ENCODE results near the gene MOGAT2. TPM values are rescaled to one million over a fixed set of nuclear protein-coding genes. Genes with fewer than 3 reads are reported as not detected.

Gene MOGAT2
- total RNA-seq, 1 donor from 2014 or later: not detected

- no peaks in the 10 kb centered on the region for H3K36me3 Mint-ChIP-seq (ENCODE audit: low read depth)
- H3K4me3 Mint-ChIP-seq (ENCODE audit: unreplicated experiment): peak overlapping the region; percentile 68
- H3K4me1 Mint-ChIP-seq (ENCODE audit: low read depth): peaks cover 22% of the 10 kb centered on the region
- DNase-seq (ENCODE audit: low spot score): no peak
- H3K9me3 Mint-ChIP-seq (ENCODE audit: low read depth): no peaks in the 10 kb centered on the region
- peak; percentile 6 for TF ChIP-seq CTCF (IDR thresholded peaks at IDR 0.05)
- H3K27me3 Mint-ChIP-seq (ENCODE audit: low read depth): peaks cover 34% of the 10 kb centered on the region
- H3K27ac Mint-ChIP-seq (ENCODE audit: unreplicated experiment): no peak overlapping the region
Measured at GRCh38 chr11:75767793-75768111, 50.1 kb downstream of the MOGAT2 start.

GRCh38 chr11:75768112-75768908, 50.7 kb downstream of the MOGAT2 start, which contains the start of gene DGAT2:
DGAT2 (plus strand) TSS chr11:75768778; CDS start chr11:75768992, 214 bp downstream.
- Mint-ChIP-seq H3K36me3 (ENCODE audit: low read depth) (no peaks in the 10 kb centered on the region), H3K4me3 (ENCODE audit: unreplicated experiment) (peak within 1 kb of the TSS; percentile 68), H3K9me3 (ENCODE audit: low read depth) (no peaks in the 10 kb centered on the region), H3K27me3 (ENCODE audit: low read depth) (peaks cover 34% of the 10 kb centered on the region), H3K27ac (ENCODE audit: unreplicated experiment) (no peak within 1 kb of the TSS), H3K4me1 (ENCODE audit: low read depth) (peaks cover 18% of the 10 kb centered on the region)
- no peak for DNase-seq (ENCODE audit: low spot score)
- peak; percentile 51 for TF ChIP-seq CTCF (IDR thresholded peaks at IDR 0.05)

GRCh38 chr11:75768909-75769771, 51.5 kb downstream of the MOGAT2 start:
- Mint-ChIP-seq H3K27me3 (ENCODE audit: low read depth) (peaks cover 34% of the 10 kb centered on the region), H3K27ac (ENCODE audit: unreplicated experiment) (no peak overlapping the region), H3K4me1 (ENCODE audit: low read depth) (peaks cover 18% of the 10 kb centered on the region), H3K36me3 (ENCODE audit: low read depth) (no peaks in the 10 kb centered on the region), H3K9me3 (ENCODE audit: low read depth) (no peaks in the 10 kb centered on the region), H3K4me3 (ENCODE audit: unreplicated experiment) (peak overlapping the region; percentile 68)
- no peak for DNase-seq (ENCODE audit: low spot score)
- peak; percentile 14 for TF ChIP-seq CTCF (IDR thresholded peaks at IDR 0.05)

GRCh38 chr11:75770102-75770501, 52.5 kb downstream of the MOGAT2 start:
- TF ChIP-seq CTCF (IDR thresholded peaks at IDR 0.05): no peak
- H3K9me3 Mint-ChIP-seq (ENCODE audit: low read depth): no peaks in the 10 kb centered on the region
- no peaks in the 10 kb centered on the region for H3K36me3 Mint-ChIP-seq (ENCODE audit: low read depth)
- DNase-seq (ENCODE audit: low spot score): no peak
- no peak overlapping the region for H3K27ac Mint-ChIP-seq (ENCODE audit: unreplicated experiment)
- peaks cover 18% of the 10 kb centered on the region for H3K4me1 Mint-ChIP-seq (ENCODE audit: low read depth)
- H3K4me3 Mint-ChIP-seq (ENCODE audit: unreplicated experiment): no peak overlapping the region
- peaks cover 34% of the 10 kb centered on the region for H3K27me3 Mint-ChIP-seq (ENCODE audit: low read depth)

- Mint-ChIP-seq H3K4me1 (ENCODE audit: low read depth) (peaks cover 15% of the 10 kb centered on the region), H3K36me3 (ENCODE audit: low read depth) (no peaks in the 10 kb centered on the region), H3K27me3 (ENCODE audit: low read depth) (peaks cover 33% of the 10 kb centered on the region), H3K9me3 (ENCODE audit: low read depth) (no peaks in the 10 kb centered on the region), H3K4me3 (ENCODE audit: unreplicated experiment) (no peak overlapping the region), H3K27ac (ENCODE audit: unreplicated experiment) (no peak overlapping the region)
- DNase-seq (ENCODE audit: low spot score): peak; percentile 48
- no peak for TF ChIP-seq CTCF (IDR thresholded peaks at IDR 0.05)
Measured at GRCh38 chr11:75771646-75772410, 54.2 kb downstream of the MOGAT2 start.

Data from chondrocyte (in vitro differentiated cells).